ENCODE measurements around the gene CAPN5. TPM values are rescaled to one million over a fixed set of nuclear protein-coding genes. Genes with fewer than 3 reads are reported as not detected.

CAPN5 gene
- total and polyA plus RNA-seq, 4 donors = 6.5 to 25.8 (median 18.2) TPM

DNA sequence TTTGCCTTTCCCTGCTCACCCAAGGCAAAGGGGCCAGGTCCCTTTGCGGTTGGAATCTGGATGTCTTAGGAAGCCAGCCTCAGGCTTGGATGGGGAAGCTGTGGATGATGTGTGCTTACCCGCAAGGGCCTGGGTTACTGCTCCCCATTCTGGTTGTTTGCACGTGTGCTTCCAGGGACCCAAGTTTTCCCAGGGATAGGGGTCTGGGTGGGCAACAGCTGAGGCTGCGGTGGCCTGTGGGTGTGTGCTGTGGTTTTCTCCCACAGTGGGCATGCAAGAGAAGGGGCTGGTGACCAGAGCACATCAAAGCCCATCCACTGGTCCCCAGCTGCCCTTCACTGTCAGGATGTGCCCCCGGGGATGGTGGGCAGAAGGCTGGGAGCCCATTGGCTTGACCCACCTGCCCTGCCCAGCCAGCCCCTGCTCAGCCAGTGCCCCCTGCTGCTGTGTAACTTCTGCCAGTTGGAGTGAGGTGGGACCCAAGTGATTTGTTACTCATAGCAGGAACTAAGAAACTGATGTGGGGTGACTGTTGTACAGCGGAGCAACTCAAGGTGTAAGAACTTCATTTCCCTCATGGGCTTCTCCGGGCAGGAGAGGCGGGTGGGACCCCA lies 3.3 kb downstream of the CAPN5 start:
- Histone ChIP-seq H3K36me3 (ENCODE audit: control insufficient read depth in 4 of 4, insufficient read depth in 3 of 4, low read depth in 1 of 4, low read length in 3 of 4) (no peaks in the 10 kb centered on the region), H3K9me3 (ENCODE audit: control insufficient read depth in 4 of 4, low read length in 3 of 4) (no peaks in the 10 kb centered on the region), H3K4me3 (ENCODE audit: low read depth in 1 of 3, low read length in 3 of 3) (no peak overlapping the region), H3K27me3 (ENCODE audit: control insufficient read depth in 4 of 4, insufficient read depth in 4 of 4, low read length in 3 of 4) (no peaks in the 10 kb centered on the region), H3K9ac (ENCODE audit: low read depth in 1 of 2, low read length in 2 of 2) (no peak overlapping the region), H3K27ac (ENCODE audit: low read depth in 1 of 2, low read length in 2 of 2) (no peak overlapping the region), H3K4me1 (ENCODE audit: control insufficient read depth in 4 of 4, insufficient read depth in 4 of 4, low read length in 3 of 4) (peaks cover 9 to 78% (median 55%) of the 10 kb centered on the region in 4 donors)
- DNase-seq (ENCODE audit: low spot score) = no peak
- TF ChIP-seq, protein P1, sequence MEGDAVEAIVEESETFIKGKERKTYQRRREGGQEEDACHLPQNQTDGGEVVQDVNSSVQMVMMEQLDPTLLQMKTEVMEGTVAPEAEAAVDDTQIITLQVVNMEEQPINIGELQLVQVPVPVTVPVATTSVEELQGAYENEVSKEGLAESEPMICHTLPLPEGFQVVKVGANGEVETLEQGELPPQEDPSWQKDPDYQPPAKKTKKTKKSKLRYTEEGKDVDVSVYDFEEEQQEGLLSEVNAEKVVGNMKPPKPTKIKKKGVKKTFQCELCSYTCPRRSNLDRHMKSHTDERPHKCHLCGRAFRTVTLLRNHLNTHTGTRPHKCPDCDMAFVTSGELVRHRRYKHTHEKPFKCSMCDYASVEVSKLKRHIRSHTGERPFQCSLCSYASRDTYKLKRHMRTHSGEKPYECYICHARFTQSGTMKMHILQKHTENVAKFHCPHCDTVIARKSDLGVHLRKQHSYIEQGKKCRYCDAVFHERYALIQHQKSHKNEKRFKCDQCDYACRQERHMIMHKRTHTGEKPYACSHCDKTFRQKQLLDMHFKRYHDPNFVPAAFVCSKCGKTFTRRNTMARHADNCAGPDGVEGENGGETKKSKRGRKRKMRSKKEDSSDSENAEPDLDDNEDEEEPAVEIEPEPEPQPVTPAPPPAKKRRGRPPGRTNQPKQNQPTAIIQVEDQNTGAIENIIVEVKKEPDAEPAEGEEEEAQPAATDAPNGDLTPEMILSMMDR (IDR thresholded peaks at IDR 0.05; ENCODE audit: low read depth, low read length, missing input control) = no peak
- TF ChIP-seq NR2F2 (IDR thresholded peaks at IDR 0.05) = no peak
- TF ChIP-seq FOXA2 (IDR thresholded peaks at IDR 0.05) = no peak
- TF ChIP-seq, protein P2, sequence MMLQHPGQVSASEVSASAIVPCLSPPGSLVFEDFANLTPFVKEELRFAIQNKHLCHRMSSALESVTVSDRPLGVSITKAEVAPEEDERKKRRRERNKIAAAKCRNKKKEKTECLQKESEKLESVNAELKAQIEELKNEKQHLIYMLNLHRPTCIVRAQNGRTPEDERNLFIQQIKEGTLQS (IDR thresholded peaks at IDR 0.05) = no peak
- no peak for TF ChIP-seq JUND (IDR thresholded peaks at IDR 0.05)
- TF ChIP-seq HNF4G (IDR thresholded peaks at IDR 0.05) = no peak
- TF ChIP-seq, protein P3, sequence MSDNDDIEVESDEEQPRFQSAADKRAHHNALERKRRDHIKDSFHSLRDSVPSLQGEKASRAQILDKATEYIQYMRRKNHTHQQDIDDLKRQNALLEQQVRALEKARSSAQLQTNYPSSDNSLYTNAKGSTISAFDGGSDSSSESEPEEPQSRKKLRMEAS (IDR thresholded peaks at IDR 0.05) = no peak
- no peak for TF ChIP-seq GABPA (IDR thresholded peaks at IDR 0.05 in 1 of 2, conservative IDR thresholded peaks at IDR 0.05 in 1 of 2)
- TF ChIP-seq RAD21 (IDR thresholded peaks at IDR 0.05) = no peak
- 94% methylated on average over 8 of the region's 8 CpGs for WGBS

DNA sequence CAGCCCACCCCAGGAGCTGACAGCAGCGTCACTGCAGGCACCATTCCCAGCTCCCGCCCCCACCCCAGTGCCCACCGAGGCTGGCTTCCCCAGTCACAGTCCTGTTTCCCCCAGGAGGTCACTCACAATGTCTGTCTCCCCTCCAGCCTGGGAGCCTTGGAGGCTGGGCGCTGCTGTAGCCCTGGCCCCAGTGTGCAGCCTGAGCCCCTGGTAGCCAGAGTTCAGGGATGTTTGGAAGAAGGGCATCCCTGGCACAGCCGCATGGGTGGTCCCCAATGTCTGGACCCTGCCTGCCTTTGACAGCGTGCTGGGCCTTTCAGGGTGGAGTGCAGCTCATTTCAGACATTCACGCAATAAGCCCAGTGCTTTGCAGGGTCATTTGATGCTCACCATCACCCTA lies 4.3 kb downstream of the CAPN5 start:
- DNase-seq (ENCODE audit: low spot score) = no peak
- no peaks in the 10 kb centered on the region for H3K9me3 ChIP-seq (ENCODE audit: control insufficient read depth in 4 of 4, low read length in 3 of 4)
- no peak overlapping the region for H3K9ac ChIP-seq (ENCODE audit: low read depth in 1 of 2, low read length in 2 of 2)
- H3K36me3 ChIP-seq (ENCODE audit: control insufficient read depth in 4 of 4, insufficient read depth in 3 of 4, low read depth in 1 of 4, low read length in 3 of 4) = no peaks in the 10 kb centered on the region
- no peak overlapping the region for H3K4me3 ChIP-seq (ENCODE audit: low read depth in 1 of 3, low read length in 3 of 3)
- 82% methylated on average over 7 of the region's 7 CpGs for WGBS
- no peak overlapping the region for H3K27ac ChIP-seq (ENCODE audit: low read depth in 1 of 2, low read length in 2 of 2)
- no peaks in the 10 kb centered on the region for H3K27me3 ChIP-seq (ENCODE audit: control insufficient read depth in 4 of 4, insufficient read depth in 4 of 4, low read length in 3 of 4)
- TF ChIP-seq NR2F2 (IDR thresholded peaks at IDR 0.05) = no peak
- no peak for TF ChIP-seq FOXA1 (IDR thresholded peaks at IDR 0.05)
- TF ChIP-seq RAD21 (IDR thresholded peaks at IDR 0.05) = no peak
- TF ChIP-seq, protein P4, sequence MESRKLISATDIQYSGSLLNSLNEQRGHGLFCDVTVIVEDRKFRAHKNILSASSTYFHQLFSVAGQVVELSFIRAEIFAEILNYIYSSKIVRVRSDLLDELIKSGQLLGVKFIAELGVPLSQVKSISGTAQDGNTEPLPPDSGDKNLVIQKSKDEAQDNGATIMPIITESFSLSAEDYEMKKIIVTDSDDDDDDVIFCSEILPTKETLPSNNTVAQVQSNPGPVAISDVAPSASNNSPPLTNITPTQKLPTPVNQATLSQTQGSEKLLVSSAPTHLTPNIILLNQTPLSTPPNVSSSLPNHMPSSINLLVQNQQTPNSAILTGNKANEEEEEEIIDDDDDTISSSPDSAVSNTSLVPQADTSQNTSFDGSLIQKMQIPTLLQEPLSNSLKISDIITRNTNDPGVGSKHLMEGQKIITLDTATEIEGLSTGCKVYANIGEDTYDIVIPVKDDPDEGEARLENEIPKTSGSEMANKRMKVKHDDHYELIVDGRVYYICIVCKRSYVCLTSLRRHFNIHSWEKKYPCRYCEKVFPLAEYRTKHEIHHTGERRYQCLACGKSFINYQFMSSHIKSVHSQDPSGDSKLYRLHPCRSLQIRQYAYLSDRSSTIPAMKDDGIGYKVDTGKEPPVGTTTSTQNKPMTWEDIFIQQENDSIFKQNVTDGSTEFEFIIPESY (IDR thresholded peaks at IDR 0.05) = no peak
- no peak for TF ChIP-seq SP1 (IDR thresholded peaks at IDR 0.05)
- no peak for TF ChIP-seq RXRA (IDR thresholded peaks at IDR 0.05)
- TF ChIP-seq FOXA2 (IDR thresholded peaks at IDR 0.05) = no peak
- TF ChIP-seq, protein P2 (IDR thresholded peaks at IDR 0.05) = no peak
- TF ChIP-seq, protein P1 (IDR thresholded peaks at IDR 0.05; ENCODE audit: low read depth, low read length, missing input control) = no peak
- TF ChIP-seq GABPA (IDR thresholded peaks at IDR 0.05 in 1 of 2, conservative IDR thresholded peaks at IDR 0.05 in 1 of 2) = no peak
- TF ChIP-seq HNF4G (IDR thresholded peaks at IDR 0.05) = no peak
- H3K4me1 ChIP-seq (ENCODE audit: control insufficient read depth in 4 of 4, insufficient read depth in 4 of 4, low read length in 3 of 4) = peaks cover 7 to 73% (median 46%) of the 10 kb centered on the region in 4 donors

Data from liver (tissue), 9 donors.